VCaP (cell line): ENCODE results near the gene LIME1.
A peak's percentile ranks its signal among the peaks of the same experiment; 100 is the strongest.

ENCODE experiments used
- H3K27ac ChIP-seq: fragments of 450-650 bp; 2 replicates; pipeline ENCODE4 v1.5.1; 2017
- CTCF ChIP-seq: fragments of 450-650 bp; conservative IDR thresholded peaks from 2 replicates; pipeline ENCODE4 v1.5.1; 2017; ENCODE audit warnings: mild to moderate bottlenecking, moderate library complexity

LIME1 gene

GRCh38 chr20:63740627-63741353, 4.3 kb downstream of the LIME1 start:
- peak overlapping the region; percentile 95 for H3K27ac ChIP-seq
- no peak for TF ChIP-seq CTCF

GRCh38 chr20:63741354-63741675, 4.9 kb downstream of the LIME1 start:
- TF ChIP-seq CTCF: no peak
- peak overlapping the region; percentile 95 for H3K27ac ChIP-seq

GRCh38 chr20:63741676-63742380, 5.4 kb downstream of the LIME1 start:
- no peak for TF ChIP-seq CTCF
- peak overlapping the region; percentile 95 for H3K27ac ChIP-seq

DNA sequence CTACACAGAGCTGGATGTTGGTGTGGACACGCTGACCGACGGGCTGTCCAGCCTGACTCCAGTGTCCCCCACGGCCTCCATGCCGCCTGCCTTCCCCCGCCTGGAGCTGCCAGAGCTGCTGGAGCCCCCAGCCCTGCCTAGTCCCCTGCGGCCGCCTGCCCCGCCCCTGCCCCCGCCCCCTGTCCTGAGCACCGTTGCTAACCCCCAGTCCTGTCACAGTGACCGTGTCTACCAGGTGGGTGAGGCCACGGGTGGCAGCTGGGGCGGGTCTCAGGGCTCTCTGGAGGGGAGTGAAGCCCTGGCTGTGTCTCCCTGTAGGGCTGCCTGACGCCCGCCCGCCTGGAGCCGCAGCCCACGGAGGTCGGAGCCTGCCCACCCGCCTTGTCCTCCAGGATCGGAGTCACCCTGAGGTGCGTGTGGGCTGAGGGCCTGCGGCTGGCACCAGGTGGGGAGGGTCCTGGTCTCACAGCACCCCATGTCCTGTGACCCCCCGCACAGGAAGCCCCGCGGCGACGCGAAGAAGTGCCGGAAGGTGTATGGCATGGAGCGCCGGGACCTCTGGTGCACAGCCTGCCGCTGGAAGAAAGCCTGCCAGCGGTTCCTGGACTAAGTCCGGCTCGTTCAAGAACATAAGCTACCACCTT, 6.0 kb downstream of the LIME1 start:
- H3K27ac ChIP-seq: peak overlapping the region; percentile 95; the same call in 1 of the 2 replicates
- no peak for TF ChIP-seq CTCF

GRCh38 chr20:63743210-63743970, 6.9 kb downstream of the LIME1 start:
- TF ChIP-seq CTCF: no peak
- no peak overlapping the region for H3K27ac ChIP-seq

GRCh38 chr20:63744158-63744557, 7.7 kb downstream of the LIME1 start:
- no peak for TF ChIP-seq CTCF
- H3K27ac ChIP-seq: no peak overlapping the region
